Astrocyte of the cerebellum (primary cell): ENCODE data around the gene KIF22.
"Not testable (repeated sequence)": the region's sequence is repeated elsewhere in the genome, so short reads cannot be mapped to it uniquely, and the experiment has no call there.

ENCODE experiments used
- DNase-seq: peaks from one replicate; pipeline ENCODE4 v3.0.0-alpha.2; 2011; ENCODE audit warnings: low read depth
- H3K4me3 ChIP-seq: 2 replicates; pipeline ENCODE4 v1.5.1; 2011; ENCODE audit warnings: mild to moderate bottlenecking, low read depth, low read length, moderate library complexity
- CTCF ChIP-seq: IDR thresholded peaks from 2 replicates; pipeline ENCODE4 v1.5.1; 2012; ENCODE audit warnings: low read length, low read depth, moderate library complexity, mild to moderate bottlenecking; ENCODE audit errors: missing control alignments
- in situ Hi-C: cut with HindIII; loops from 2 replicates; pipeline ENCODE4 v1.10.0; 2017; ENCODE audit warnings: low sequenced_read_pairs

The KIF22 gene

GRCh38 chr16:29791845-29792807 is 1.6 kb downstream of the KIF22 start:
- no peak for TF ChIP-seq CTCF
- peak overlapping the region; percentile 92 for H3K4me3 ChIP-seq
- in situ Hi-C loops: no loop called here
- DNase-seq: no peak

- DNase-seq, in situ Hi-C loops, H3K4me3 ChIP-seq: not testable (repeated sequence)
Measured at GRCh38 chr16:29793153-29793552, 2.6 kb downstream of the KIF22 start.

DNA sequence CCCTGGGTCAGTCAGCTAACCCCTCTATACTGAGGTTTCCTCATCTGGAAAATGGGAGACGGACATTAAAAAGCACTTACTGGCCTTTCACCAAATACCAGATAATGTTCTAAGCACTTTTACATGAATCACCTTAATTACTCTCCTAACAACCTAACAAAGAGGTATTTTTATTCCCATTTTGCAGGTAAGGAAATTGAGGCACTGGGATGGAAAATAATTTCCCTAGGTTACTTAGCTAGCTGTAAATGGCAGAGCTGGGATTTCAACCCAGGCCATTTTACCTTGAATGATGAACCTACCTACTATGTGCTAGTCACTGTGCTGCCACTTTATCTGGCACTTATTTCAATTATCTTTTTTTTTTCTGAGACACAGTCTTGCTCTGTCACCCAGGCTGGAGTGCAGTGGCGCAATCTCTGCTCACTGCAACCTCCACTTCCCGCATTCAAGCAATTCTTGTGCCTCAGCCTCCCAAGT is 3.7 kb downstream of the KIF22 start:
- TF ChIP-seq CTCF: no peak
- in situ Hi-C loops: no loop called here
- no peak for DNase-seq
- no peak overlapping the region for H3K4me3 ChIP-seq

- in situ Hi-C loops: loop anchor here (5.0 kb wide), 1 partner anchor 105 kb away; no protein-coding TSS in a partner anchor
Measured at GRCh38 chr16:29802416-29802935, 11.9 kb downstream of the KIF22 start.

DNA sequence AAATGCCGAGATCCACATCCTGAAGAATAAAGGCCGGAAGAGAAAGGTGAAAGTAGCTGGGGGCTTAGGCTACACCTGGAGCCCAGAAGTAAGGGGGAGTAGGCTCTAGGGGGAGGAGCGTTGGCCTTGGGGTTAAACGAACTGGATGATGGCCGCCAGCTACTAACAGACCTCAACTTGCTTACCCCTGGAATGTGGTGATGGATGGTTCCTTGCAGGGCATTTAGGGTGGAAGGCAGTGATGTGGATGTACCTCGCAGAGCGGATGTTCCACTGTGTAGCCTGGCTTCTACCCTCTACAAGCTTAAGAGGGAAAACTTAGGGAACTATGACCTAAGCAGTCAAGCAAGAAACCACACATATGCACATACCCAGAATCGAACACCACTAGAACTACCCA is 13.5 kb downstream of the KIF22 start:
- in situ Hi-C loops: loop anchor here (5.0 kb wide), 1 partner anchor 107 kb away; no protein-coding TSS in a partner anchor
- no peak for DNase-seq
- no peak for TF ChIP-seq CTCF
- H3K4me3 ChIP-seq: no peak overlapping the region

More at GRCh38 chr16:29802416-29802935, 11.9 kb downstream of the KIF22 start:
- no peak for DNase-seq
- TF ChIP-seq CTCF: no peak
- no peak overlapping the region for H3K4me3 ChIP-seq

DNA sequence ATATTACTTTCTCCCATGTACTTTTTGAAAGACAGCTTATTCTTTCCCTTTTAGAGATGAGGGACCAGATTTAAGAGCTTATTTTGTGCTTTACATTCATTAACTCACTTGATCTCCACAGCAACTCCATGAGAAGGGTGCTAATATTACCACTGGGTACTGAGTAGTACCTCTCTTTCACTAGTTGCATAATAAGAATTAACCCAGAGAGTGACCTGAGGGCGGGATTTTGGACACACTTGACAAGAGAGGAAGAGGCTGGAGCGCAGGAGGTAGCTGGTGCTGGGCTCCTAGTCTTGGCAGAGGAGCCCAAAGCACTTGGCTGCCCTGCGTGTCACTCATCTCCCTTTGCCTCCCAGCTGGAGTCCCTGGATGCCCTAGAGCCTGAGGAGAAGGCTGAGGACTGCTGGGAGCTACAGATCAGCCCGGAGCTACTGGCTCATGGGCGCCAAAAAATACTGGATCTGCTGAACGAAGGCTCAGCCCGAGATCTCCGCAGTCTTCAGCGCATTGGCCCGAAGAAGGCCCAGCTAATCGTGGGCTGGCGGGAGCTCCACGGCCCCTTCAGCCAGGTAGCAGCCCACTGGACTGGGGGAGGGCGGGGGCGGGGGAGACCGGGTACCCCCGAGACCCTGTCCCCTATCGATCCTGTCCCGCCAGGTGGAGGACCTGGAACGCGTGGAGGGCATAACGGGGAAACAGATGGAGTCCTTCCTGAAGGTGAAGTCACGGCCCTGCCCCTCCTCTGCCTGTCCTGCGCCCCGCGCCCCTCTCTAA is 14.1 kb downstream of the KIF22 start:
- TF ChIP-seq CTCF: no peak
- DNase-seq: no peak
- peak overlapping the region; percentile 82 for H3K4me3 ChIP-seq
- in situ Hi-C loops: loop anchor here (5.0 kb wide), 1 partner anchor 107 kb away; no protein-coding TSS in a partner anchor
